Retinal pigment epithelial cell (primary cell): ENCODE results near the gene SRCAP.

Source experiments
- DNase-seq: peaks from one replicate; pipeline ENCODE4 v3.0.0-alpha.2; 2010; ENCODE audit warnings: low read depth
- H3K4me3 ChIP-seq: 2 replicates; pipeline ENCODE4 v1.5.1; 2011; ENCODE audit warnings: mild to moderate bottlenecking, low read length, control low read depth, moderate library complexity
- TF ChIP-seq, protein P1 (sequence below): conservative IDR thresholded peaks from 2 replicates; pipeline ENCODE4 v1.5.1; 2011; ENCODE audit warnings: low read depth, low read length, control low read depth, inconsistent platforms

The SRCAP gene

DNA sequence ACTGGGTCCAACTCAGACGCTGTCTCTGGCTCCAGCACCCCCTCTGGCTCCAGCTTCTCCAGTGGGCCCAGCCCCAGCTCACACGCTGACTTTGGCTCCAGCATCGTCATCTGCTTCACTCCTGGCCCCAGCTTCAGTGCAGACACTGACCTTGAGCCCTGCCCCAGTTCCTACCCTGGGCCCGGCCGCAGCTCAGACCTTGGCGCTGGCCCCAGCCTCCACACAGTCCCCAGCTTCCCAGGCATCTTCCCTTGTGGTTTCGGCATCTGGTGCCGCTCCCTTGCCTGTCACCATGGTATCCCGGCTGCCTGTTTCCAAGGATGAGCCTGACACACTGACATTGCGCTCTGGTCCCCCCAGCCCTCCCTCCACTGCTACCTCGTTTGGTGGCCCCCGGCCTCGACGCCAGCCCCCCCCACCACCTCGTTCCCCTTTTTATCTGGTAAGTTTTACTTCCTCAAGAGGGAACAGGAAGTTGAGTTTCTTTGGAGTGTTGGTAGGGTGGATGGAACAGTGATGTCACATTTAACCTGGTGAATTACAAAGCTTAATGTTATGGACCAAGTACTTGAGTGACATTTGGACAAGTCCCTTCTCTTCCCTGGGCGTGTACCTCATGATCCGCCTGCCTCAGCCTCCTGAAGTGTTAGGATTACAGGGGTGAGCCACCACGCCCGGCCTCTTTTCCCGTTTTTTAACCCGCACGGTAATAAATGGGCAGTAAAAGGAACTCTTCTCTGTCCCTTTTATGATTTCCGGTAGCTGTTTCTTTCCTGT, 25.9 kb downstream of the SRCAP start:
- no peak overlapping the region for H3K4me3 ChIP-seq
- TF ChIP-seq, protein P1, sequence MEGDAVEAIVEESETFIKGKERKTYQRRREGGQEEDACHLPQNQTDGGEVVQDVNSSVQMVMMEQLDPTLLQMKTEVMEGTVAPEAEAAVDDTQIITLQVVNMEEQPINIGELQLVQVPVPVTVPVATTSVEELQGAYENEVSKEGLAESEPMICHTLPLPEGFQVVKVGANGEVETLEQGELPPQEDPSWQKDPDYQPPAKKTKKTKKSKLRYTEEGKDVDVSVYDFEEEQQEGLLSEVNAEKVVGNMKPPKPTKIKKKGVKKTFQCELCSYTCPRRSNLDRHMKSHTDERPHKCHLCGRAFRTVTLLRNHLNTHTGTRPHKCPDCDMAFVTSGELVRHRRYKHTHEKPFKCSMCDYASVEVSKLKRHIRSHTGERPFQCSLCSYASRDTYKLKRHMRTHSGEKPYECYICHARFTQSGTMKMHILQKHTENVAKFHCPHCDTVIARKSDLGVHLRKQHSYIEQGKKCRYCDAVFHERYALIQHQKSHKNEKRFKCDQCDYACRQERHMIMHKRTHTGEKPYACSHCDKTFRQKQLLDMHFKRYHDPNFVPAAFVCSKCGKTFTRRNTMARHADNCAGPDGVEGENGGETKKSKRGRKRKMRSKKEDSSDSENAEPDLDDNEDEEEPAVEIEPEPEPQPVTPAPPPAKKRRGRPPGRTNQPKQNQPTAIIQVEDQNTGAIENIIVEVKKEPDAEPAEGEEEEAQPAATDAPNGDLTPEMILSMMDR, result no peak
- DNase-seq, result no peak

DNA sequence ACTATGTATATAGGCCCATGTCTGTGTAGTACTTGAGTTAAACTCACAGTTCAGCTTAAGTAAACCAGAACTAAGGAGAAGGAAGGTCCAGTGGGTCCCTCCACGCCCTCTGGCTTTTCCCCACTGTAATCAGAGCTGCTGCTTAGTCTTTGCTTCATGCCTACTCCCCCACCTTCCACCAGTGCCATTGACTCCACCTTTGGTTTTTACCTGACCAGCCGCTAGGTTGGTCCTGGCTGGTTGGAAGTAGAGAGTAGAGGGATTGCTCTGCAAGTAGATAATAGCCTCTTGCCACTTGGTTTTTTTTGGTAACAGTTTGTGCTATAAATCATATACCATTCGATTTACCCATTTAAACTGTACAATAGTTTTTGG, 26.4 kb downstream of the SRCAP start:
- DNase-seq, result no peak
- no peak overlapping the region for H3K4me3 ChIP-seq
- TF ChIP-seq, protein P1, result no peak

DNA sequence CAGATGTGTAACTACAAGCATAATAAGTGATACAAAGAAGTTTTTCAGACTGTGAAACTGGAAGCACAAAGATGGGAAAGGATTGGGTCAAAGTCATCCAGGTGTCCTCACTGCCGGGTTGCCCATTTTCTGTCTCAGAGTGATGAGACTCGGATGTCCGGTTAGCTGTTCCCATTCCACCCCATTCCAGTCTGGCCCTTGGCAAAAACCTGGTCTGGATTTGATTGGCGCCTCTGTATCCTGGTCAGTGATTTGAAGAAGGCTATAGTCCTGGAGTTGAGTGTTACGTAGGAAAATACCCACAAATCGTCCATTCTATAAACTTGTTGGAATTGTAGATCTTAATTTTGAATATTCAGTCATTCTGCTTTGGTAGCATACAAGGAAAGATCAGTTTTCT, 29.4 kb downstream of the SRCAP start:
- DNase-seq, result no peak
- TF ChIP-seq, protein P1, result no peak
- no peak overlapping the region for H3K4me3 ChIP-seq

DNA sequence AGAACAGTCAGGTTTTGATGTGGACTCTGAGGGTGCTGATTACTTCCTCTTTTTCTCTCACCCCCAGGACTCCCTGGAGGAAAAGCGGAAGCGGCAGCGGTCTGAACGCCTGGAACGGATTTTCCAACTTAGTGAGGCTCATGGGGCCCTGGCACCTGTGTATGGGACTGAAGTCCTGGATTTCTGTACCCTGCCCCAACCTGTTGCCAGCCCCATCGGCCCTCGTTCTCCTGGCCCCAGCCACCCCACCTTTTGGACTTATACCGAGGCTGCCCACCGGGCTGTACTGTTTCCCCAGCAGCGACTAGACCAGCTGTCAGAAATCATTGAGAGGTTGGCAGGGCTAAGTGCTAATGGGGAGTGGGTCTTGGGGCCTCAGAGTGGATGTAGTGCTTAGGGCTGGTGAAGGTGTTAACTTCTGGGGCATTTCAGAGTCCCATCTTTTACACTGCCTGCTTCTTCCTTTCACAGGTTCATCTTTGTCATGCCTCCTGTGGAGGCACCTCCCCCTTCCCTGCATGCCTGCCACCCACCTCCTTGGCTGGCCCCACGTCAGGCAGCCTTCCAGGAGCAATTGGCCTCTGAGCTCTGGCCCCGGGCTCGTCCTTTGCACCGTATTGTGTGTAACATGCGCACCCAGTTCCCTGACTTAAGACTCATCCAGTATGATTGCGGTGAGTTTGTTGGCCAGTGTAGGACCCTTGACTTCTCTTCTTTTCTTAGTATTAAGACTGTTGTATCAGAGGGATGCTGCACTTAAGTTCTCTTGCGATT, 30.1 kb downstream of the SRCAP start:
- TF ChIP-seq, protein P1, result no peak
- no peak for DNase-seq
- H3K4me3 ChIP-seq, result no peak overlapping the region

DNA sequence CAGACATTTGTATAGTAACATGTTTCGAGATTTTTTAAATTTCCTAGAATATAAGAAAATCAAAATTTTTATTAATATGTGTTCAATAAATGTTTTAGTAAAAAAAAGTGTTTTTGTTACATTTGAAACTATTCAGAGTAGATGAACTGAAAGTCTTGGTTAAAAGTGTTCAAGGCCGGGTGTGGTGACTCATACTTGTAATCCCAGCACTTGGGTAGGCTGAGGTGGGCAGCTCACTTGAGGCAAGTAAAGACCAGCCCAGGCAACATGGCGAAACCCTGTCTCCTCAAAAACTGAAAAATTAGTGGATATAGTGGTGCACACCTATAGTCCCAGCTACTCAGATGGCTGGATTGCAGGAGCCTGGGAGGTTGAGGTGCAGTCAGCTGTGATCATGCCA, 32.4 kb downstream of the SRCAP start:
- TF ChIP-seq, protein P1, result no peak
- no peak for DNase-seq
- H3K4me3 ChIP-seq, result no peak overlapping the region

DNA sequence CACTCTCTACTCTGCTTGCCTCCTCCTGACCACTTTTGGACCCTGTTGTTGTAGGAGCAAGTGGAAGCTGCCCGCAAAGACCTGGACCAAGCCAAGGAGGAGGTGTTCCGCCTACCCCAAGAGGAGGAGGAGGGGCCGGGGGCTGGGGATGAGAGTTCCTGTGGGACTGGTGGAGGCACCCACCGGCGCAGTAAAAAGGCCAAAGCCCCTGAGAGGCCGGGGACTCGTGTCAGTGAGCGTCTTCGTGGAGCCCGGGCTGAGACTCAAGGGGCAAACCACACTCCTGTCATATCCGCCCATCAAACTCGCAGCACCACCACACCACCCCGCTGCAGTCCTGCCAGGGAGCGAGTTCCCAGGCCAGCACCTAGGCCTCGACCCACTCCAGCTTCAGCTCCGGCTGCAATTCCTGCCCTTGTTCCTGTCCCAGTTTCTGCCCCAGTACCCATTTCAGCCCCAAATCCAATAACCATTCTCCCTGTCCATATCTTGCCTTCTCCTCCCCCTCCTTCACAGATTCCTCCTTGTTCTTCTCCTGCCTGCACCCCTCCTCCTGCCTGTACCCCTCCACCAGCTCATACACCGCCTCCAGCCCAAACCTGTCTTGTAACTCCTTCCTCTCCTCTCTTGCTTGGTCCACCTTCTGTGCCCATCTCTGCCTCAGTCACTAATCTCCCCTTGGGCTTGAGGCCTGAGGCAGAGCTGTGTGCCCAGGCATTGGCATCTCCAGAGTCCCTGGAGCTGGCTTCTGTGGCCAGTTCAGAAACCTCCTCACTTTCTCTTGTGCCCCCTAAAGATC, 38.2 kb downstream of the SRCAP start:
- no peak overlapping the region for H3K4me3 ChIP-seq
- TF ChIP-seq, protein P1, result no peak
- DNase-seq, result no peak
